GM21619 (cell line): ENCODE data around the gene HNRNPCL2.
"Not testable (repeated sequence)": the region's sequence is repeated elsewhere in the genome, so short reads cannot be mapped to it uniquely, and the experiment has no call there.

Experiments used
- ATAC-seq: cut with Tn5 transposase; IDR thresholded peaks from one replicate; pipeline ENCODE4 v1.9.1; 2021; ENCODE audit not compliant: unreplicated experiment

The HNRNPCL2 gene

GRCh38 chr1:13116754-13117153 is at the start of gene HNRNPCL2:
TSS of gene HNRNPCL2 (minus strand) at chr1:13116854. CDS start at chr1:13116400, 454 bp downstream.
- not testable (repeated sequence) for ATAC-seq

- ATAC-seq, result not testable (repeated sequence)
Observed at GRCh38 chr1:13165531-13165930, 48.9 kb upstream of the HNRNPCL2 start, which contains the start of gene HNRNPCL4. TSS of gene HNRNPCL4 (minus strand) at chr1:13165631. CDS start at chr1:13165467, 164 bp downstream.

GRCh38 chr1:13155909-13156308 is 39.3 kb upstream of the HNRNPCL2 start, which contains the start of gene PRAMEF26:
TSS of gene PRAMEF26 (minus strand) at chr1:13156009. CDS start at chr1:13153095, 2,914 bp downstream.
- not testable (repeated sequence) for ATAC-seq

GRCh38 chr1:13070474-13070873 is 46.2 kb downstream of the HNRNPCL2 start, which contains the start of gene PRAMEF25:
TSS of gene PRAMEF25 (plus strand) at chr1:13070774. CDS start at chr1:13073694, 2,920 bp downstream.
- not testable (repeated sequence) for ATAC-seq
